Activated CD4-positive, alpha-beta T cell treated with anti-CD3 and anti-CD28 coated beads, Interleukin-2, amount 50 U/mL, for 24 hours (primary cell): Measurements from ENCODE around the gene ADIPOQ.
"Not testable (repeated sequence)": the region's sequence is repeated elsewhere in the genome, so short reads cannot be mapped to it uniquely, and the experiment has no call there.

Experiments
- DNase-seq, 2 donors: peaks; one replicate each; pipeline ENCODE4 v3.0.0-alpha.2; 2020; ENCODE audit warnings: low read depth in 1 of 2, low spot score in 1 of 2

Gene ADIPOQ

GRCh38 chr3:186901135-186901734, 58.7 kb downstream of the ADIPOQ start:
- DNase-seq = no peak

- no peak for DNase-seq
Observed at GRCh38 chr3:186902154-186902553, 59.6 kb downstream of the ADIPOQ start.

- no peak for DNase-seq
Observed at GRCh38 chr3:186902713-186903112, 60.2 kb downstream of the ADIPOQ start.

GRCh38 chr3:186903676-186904075, 61.2 kb downstream of the ADIPOQ start:
- DNase-seq = not testable (repeated sequence)

GRCh38 chr3:186907075-186907474, 64.6 kb downstream of the ADIPOQ start:
- DNase-seq = not testable (repeated sequence)
